ENCODE data around the gene MCC. TPM values are rescaled to one million over a fixed set of nuclear protein-coding genes. Genes with fewer than 3 reads are reported as not detected.
A peak's percentile ranks its signal among the peaks of the same experiment; 100 is the strongest.

The MCC gene
- total RNA-seq, 1 experiment from 2014 or later = 0.60 TPM

DNA sequence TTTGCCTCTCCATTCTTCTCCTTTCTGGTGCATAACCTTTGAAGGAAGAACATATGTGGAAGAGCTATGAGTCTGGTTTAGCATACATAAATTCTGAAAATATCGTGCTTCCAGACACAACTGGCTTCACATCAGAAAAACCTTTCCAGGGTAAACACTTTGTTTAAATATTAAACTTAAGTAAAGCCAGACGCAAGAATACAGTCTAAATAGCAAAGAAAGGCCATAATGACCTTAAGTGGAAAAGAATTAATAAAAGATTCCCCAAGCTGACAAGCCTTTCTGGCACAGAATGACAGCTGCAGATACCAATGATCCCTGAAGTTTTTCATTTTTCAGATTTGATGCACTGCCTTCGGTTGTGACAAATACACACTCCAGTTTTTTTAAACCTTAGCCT is 40.0 kb downstream of the MCC start:
- H3K36me3 ChIP-seq (ENCODE audit: insufficient read depth, low read length, poor library complexity, severe bottlenecking) = no peaks in the 10 kb centered on the region
- no peak overlapping the region for H3K27ac ChIP-seq (ENCODE audit: low read depth, low read length, poor library complexity, severe bottlenecking)
- no peaks in the 10 kb centered on the region for H3K9me3 ChIP-seq (ENCODE audit: low read depth, low read length, poor library complexity, severe bottlenecking)
- CTCF ChIA-PET = no interaction called here
- POLR2A ChIA-PET (ENCODE audit: low non-redundant PET) = no interaction called here
- TF ChIP-seq EZH2 (IDR thresholded peaks at IDR 0.05; ENCODE audit: borderline replicate concordance, low read depth, low read length, poor library complexity, severe bottlenecking) = no peak
- no peak for TF ChIP-seq CTCF (conservative IDR thresholded peaks at IDR 0.05; ENCODE audit: low read depth, low read length)
- H3K4me1 ChIP-seq (ENCODE audit: insufficient read depth, low read length, poor library complexity, severe bottlenecking) = no peaks in the 10 kb centered on the region
- peaks cover 5% of the 10 kb centered on the region for H3K27me3 ChIP-seq (replicated peaks; ENCODE audit: insufficient read depth, low read depth, low read length, poor library complexity)
- no TSS peak for BruUV-seq (replicated peaks)
- intact Hi-C loops (cut with micrococcal nuclease; ENCODE audit: unreplicated experiment) = no loop called here
- no peak overlapping the region for H3K4me3 ChIP-seq (ENCODE audit: low read depth, low read length, poor library complexity, severe bottlenecking)
- no peak for DNase-seq (ENCODE audit: low spot score)

- ChIA-PET POLR2A (ENCODE audit: low non-redundant PET) (no interaction called here), CTCF (no interaction called here)
- no peak overlapping the region for H3K27ac ChIP-seq (ENCODE audit: low read depth, low read length, poor library complexity, severe bottlenecking)
- no peaks in the 10 kb centered on the region for H3K36me3 ChIP-seq (ENCODE audit: insufficient read depth, low read length, poor library complexity, severe bottlenecking)
- no peaks in the 10 kb centered on the region for H3K9me3 ChIP-seq (ENCODE audit: low read depth, low read length, poor library complexity, severe bottlenecking)
- no peak overlapping the region for H3K4me3 ChIP-seq (ENCODE audit: low read depth, low read length, poor library complexity, severe bottlenecking)
- intact Hi-C loops (cut with micrococcal nuclease; ENCODE audit: unreplicated experiment) = no loop called here
- BruUV-seq (replicated peaks) = no TSS peak
- peak; percentile 2 for DNase-seq (ENCODE audit: low spot score)
- TF ChIP-seq EZH2 (IDR thresholded peaks at IDR 0.05; ENCODE audit: borderline replicate concordance, low read depth, low read length, poor library complexity, severe bottlenecking) (no peak), CTCF (conservative IDR thresholded peaks at IDR 0.05; ENCODE audit: low read depth, low read length) (no peak; the same call in 1 of the 2 replicates)
- peaks cover 5% of the 10 kb centered on the region for H3K27me3 ChIP-seq (replicated peaks; ENCODE audit: insufficient read depth, low read depth, low read length, poor library complexity)
- no peaks in the 10 kb centered on the region for H3K4me1 ChIP-seq (ENCODE audit: insufficient read depth, low read length, poor library complexity, severe bottlenecking)
Measured at GRCh38 chr5:113447498-113448050, 40.7 kb downstream of the MCC start.

- intact Hi-C loops (cut with micrococcal nuclease; ENCODE audit: unreplicated experiment) = no loop called here
- POLR2A ChIA-PET (ENCODE audit: low non-redundant PET) = no interaction called here
- BruUV-seq (replicated peaks) = no TSS peak
- CTCF ChIA-PET = no interaction called here
- H3K36me3 ChIP-seq (ENCODE audit: insufficient read depth, low read length, poor library complexity, severe bottlenecking) = no peaks in the 10 kb centered on the region
- H3K4me3 ChIP-seq (ENCODE audit: low read depth, low read length, poor library complexity, severe bottlenecking) = no peak overlapping the region
- peaks cover 5% of the 10 kb centered on the region for H3K27me3 ChIP-seq (replicated peaks; ENCODE audit: insufficient read depth, low read depth, low read length, poor library complexity)
- no peaks in the 10 kb centered on the region for H3K9me3 ChIP-seq (ENCODE audit: low read depth, low read length, poor library complexity, severe bottlenecking)
- H3K4me1 ChIP-seq (ENCODE audit: insufficient read depth, low read length, poor library complexity, severe bottlenecking) = no peaks in the 10 kb centered on the region
- TF ChIP-seq EZH2 (IDR thresholded peaks at IDR 0.05; ENCODE audit: borderline replicate concordance, low read depth, low read length, poor library complexity, severe bottlenecking) (no peak), CTCF (conservative IDR thresholded peaks at IDR 0.05; ENCODE audit: low read depth, low read length) (no peak)
- no peak for DNase-seq (ENCODE audit: low spot score)
- H3K27ac ChIP-seq (ENCODE audit: low read depth, low read length, poor library complexity, severe bottlenecking) = no peak overlapping the region
Measured at GRCh38 chr5:113446358-113446927, 41.8 kb downstream of the MCC start.

Measured in A673 (cell line).